Measurements from ENCODE around the gene NDUFB10.
A peak's percentile ranks its signal among the peaks of the same experiment; 100 is the strongest.
"Not testable (repeated sequence)": the region's sequence is repeated elsewhere in the genome, so short reads cannot be mapped to it uniquely, and the experiment has no call there.

Gene NDUFB10

GRCh38 chr16:1959269-1960039, at the start of gene NDUFB10:
Gene NDUFB10 (plus strand): TSS chr16:1959538. CDS start chr16:1959625, 87 bp downstream.
- DNase-seq, result peak; percentile 43

GRCh38 chr16:1909561-1910231, 49.6 kb upstream of the NDUFB10 start:
- DNase-seq, result no peak

- DNase-seq, result no peak
These were observed 47.7 kb upstream of the NDUFB10 start for GRCh38 chr16:1911467-1912214.

GRCh38 chr16:1912215-1912543, 47.2 kb upstream of the NDUFB10 start:
- DNase-seq, result no peak

- no peak for DNase-seq
These were observed 45.8 kb upstream of the NDUFB10 start for GRCh38 chr16:1913327-1914083.

- no peak for DNase-seq
These were observed 45.2 kb upstream of the NDUFB10 start for GRCh38 chr16:1914084-1914608.

- no peak for DNase-seq
These were observed 44.4 kb upstream of the NDUFB10 start for GRCh38 chr16:1914988-1915387.

GRCh38 chr16:1915732-1916639, 43.4 kb upstream of the NDUFB10 start:
- no peak for DNase-seq

GRCh38 chr16:1916640-1916990, 42.7 kb upstream of the NDUFB10 start:
- DNase-seq, result no peak

GRCh38 chr16:1917056-1917664, 42.2 kb upstream of the NDUFB10 start:
- no peak for DNase-seq

- DNase-seq, result no peak
These were observed 41.5 kb upstream of the NDUFB10 start for GRCh38 chr16:1917665-1918350.

- no peak for DNase-seq
These were observed 40.7 kb upstream of the NDUFB10 start, which contains the start of gene HS3ST6 for GRCh38 chr16:1918351-1919326. Gene HS3ST6 (minus strand): TSS chr16:1918415. CDS start chr16:1918323, 92 bp downstream.

GRCh38 chr16:1919327-1919998, 39.9 kb upstream of the NDUFB10 start:
- DNase-seq, result no peak

- not testable (repeated sequence) for DNase-seq
These were observed 39.2 kb upstream of the NDUFB10 start for GRCh38 chr16:1920122-1920521.

- DNase-seq, result peak; percentile 43
These were observed 38.6 kb upstream of the NDUFB10 start for GRCh38 chr16:1920727-1921171.

GRCh38 chr16:1922357-1922756, 37.0 kb upstream of the NDUFB10 start:
- no peak for DNase-seq

- DNase-seq, result no peak
These were observed 35.9 kb upstream of the NDUFB10 start for GRCh38 chr16:1923299-1924034.

GRCh38 chr16:1924095-1924494, 35.2 kb upstream of the NDUFB10 start:
- DNase-seq, result no peak

Data from NCI-H2029 treated with DMSO at 0.1 percent for 48 hours (cell line).